H1 (cell line): Measurements from ENCODE around the gene PLEKHS1.

Experiments
- CTCF ChIP-seq, 3 experiments: IDR thresholded peaks; 1 replicate in 2 of 3; 2 replicates in 1 of 3; pipeline versions ENCODE4 v1.5.1 to v1.6.1; 2011; ENCODE audit warnings: low read length in 3 of 3, mild to moderate bottlenecking in 3 of 3, inconsistent platforms in 2 of 3, low read depth in 1 of 3, moderate library complexity in 1 of 3; ENCODE audit not compliant: insufficient read depth in 1 of 3; ENCODE audit errors: control extremely low read depth in 1 of 3
- ZNF274 ChIP-seq: IDR thresholded peaks from 2 replicates; pipeline ENCODE4 v1.7.0; 2012; ENCODE audit warnings: low read length, borderline replicate concordance; ENCODE audit errors: extremely low read depth

- no peak for TF ChIP-seq CTCF (IDR thresholded peaks at IDR 0.05; ENCODE audit: control extremely low read depth in 1 of 3, insufficient read depth in 1 of 3, low read depth in 1 of 3, low read length in 3 of 3)
- TF ChIP-seq ZNF274: no peak
These were observed 44.9 kb upstream of the PLEKHS1 start for GRCh38 chr10:113706623-113707022.
